Central memory CD8-positive, alpha-beta T cell (primary cell): ENCODE data around the gene KCNC2.

Source experiments
- ATAC-seq: fragments of 150-1000 bp; cut with Tn5 transposase; replicated peaks from 2 replicates; pipeline ENCODE4 v1.10.0; 2022; ENCODE audit warnings: mild to moderate bottlenecking, moderate FRiP score, moderate number of reproducible peaks; ENCODE audit not compliant: poor library complexity, severe bottlenecking; ENCODE audit errors: extremely low read depth
- DNase-seq, 2 donors: peaks; one replicate each; pipeline ENCODE4 v3.0.0; 2021; ENCODE audit warnings: low spot score in 2 of 2
- H3K27ac Mint-ChIP-seq: one replicate; pipeline ENCODE4 v1.8.0; 2022; ENCODE audit warnings: low read depth, mild to moderate bottlenecking, moderate library complexity, mixed read lengths
- H3K27me3 Mint-ChIP-seq: one replicate; pipeline ENCODE4 v1.8.0; 2022; ENCODE audit warnings: mixed read lengths
- H3K36me3 Mint-ChIP-seq: one replicate; pipeline ENCODE4 v1.8.0; 2022; ENCODE audit warnings: mild to moderate bottlenecking, moderate library complexity, mixed read lengths; ENCODE audit not compliant: insufficient read depth
- H3K4me1 Mint-ChIP-seq: one replicate; pipeline ENCODE4 v1.8.0; 2022; ENCODE audit warnings: mixed read lengths
- H3K4me3 Mint-ChIP-seq: one replicate; pipeline ENCODE4 v1.8.0; 2022; ENCODE audit warnings: mild to moderate bottlenecking, moderate library complexity, mixed read lengths
- H3K9me3 Mint-ChIP-seq: one replicate; pipeline ENCODE4 v1.8.0; 2022; ENCODE audit warnings: mixed read lengths

The KCNC2 gene

GRCh38 chr12:75209812-75210138, at the start of gene KCNC2:
Gene KCNC2 (minus strand): TSS chr12:75209839.
- Mint-ChIP-seq H3K4me1 (no peaks in the 10 kb centered on the region), H3K36me3 (no peaks in the 10 kb centered on the region), H3K27me3 (peaks cover 43% of the 10 kb centered on the region), H3K4me3 (no peak within 1 kb of the TSS), H3K27ac (no peak within 1 kb of the TSS), H3K9me3 (peaks cover 5% of the 10 kb centered on the region)
- ATAC-seq (no peak), DNase-seq (no peak)

- ATAC-seq: no peak
- H3K9me3 Mint-ChIP-seq: no peaks in the 10 kb centered on the region
Observed at GRCh38 chr12:75259143-75259542, 49.5 kb upstream of the KCNC2 start.

GRCh38 chr12:75257510-75257909, 47.9 kb upstream of the KCNC2 start:
- Mint-ChIP-seq H3K9me3 (no peaks in the 10 kb centered on the region), H3K4me1 (no peaks in the 10 kb centered on the region), H3K27ac (no peak overlapping the region), H3K27me3 (no peaks in the 10 kb centered on the region), H3K36me3 (no peaks in the 10 kb centered on the region), H3K4me3 (no peak overlapping the region)
- DNase-seq: no peak
- ATAC-seq: peak; percentile 32

More at GRCh38 chr12:75259143-75259542, 49.5 kb upstream of the KCNC2 start:
- Mint-ChIP-seq H3K4me3 (no peak overlapping the region), H3K27me3 (no peaks in the 10 kb centered on the region), H3K36me3 (no peaks in the 10 kb centered on the region), H3K27ac (no peak overlapping the region), H3K4me1 (no peaks in the 10 kb centered on the region)
- no peak for DNase-seq

GRCh38 chr12:75245108-75245507, 35.5 kb upstream of the KCNC2 start:
- Mint-ChIP-seq H3K27ac (no peak overlapping the region), H3K9me3 (no peaks in the 10 kb centered on the region), H3K4me1 (no peaks in the 10 kb centered on the region), H3K27me3 (peaks cover 9% of the 10 kb centered on the region), H3K36me3 (no peaks in the 10 kb centered on the region), H3K4me3 (no peak overlapping the region)
- ATAC-seq: no peak
- DNase-seq: no peak

DNA sequence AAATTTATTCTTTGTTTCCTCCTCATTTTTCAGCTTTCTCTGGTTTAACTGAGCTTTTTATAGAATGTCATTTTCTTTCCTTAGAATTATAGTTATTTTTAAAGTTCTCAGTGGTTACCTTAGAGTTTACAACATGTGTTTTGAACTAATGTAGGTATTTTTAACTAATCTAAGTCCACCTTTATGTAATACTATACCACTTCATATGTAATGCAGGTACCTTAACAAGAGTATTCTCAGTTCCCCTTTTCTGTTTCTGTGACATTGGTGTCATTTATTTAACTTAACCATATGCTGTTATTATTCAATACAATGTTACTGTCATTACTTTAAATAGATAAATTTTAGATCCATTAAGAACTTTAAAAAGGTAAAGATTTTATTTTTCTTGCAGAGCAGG, 30.3 kb upstream of the KCNC2 start:
- no peaks in the 10 kb centered on the region for H3K27me3 Mint-ChIP-seq
- H3K4me1 Mint-ChIP-seq: no peaks in the 10 kb centered on the region
- no peak for ATAC-seq
- no peaks in the 10 kb centered on the region for H3K36me3 Mint-ChIP-seq
- no peak for DNase-seq
- no peak overlapping the region for H3K4me3 Mint-ChIP-seq
- H3K27ac Mint-ChIP-seq: no peak overlapping the region
- no peaks in the 10 kb centered on the region for H3K9me3 Mint-ChIP-seq

GRCh38 chr12:75236206-75236605, 26.6 kb upstream of the KCNC2 start:
- ATAC-seq (no peak), DNase-seq (no peak)
- no peak overlapping the region for H3K4me3 Mint-ChIP-seq
- H3K27me3 Mint-ChIP-seq: no peaks in the 10 kb centered on the region
- H3K27ac Mint-ChIP-seq: no peak overlapping the region
- H3K36me3 Mint-ChIP-seq: no peaks in the 10 kb centered on the region
- no peaks in the 10 kb centered on the region for H3K9me3 Mint-ChIP-seq
- H3K4me1 Mint-ChIP-seq: no peaks in the 10 kb centered on the region

DNA sequence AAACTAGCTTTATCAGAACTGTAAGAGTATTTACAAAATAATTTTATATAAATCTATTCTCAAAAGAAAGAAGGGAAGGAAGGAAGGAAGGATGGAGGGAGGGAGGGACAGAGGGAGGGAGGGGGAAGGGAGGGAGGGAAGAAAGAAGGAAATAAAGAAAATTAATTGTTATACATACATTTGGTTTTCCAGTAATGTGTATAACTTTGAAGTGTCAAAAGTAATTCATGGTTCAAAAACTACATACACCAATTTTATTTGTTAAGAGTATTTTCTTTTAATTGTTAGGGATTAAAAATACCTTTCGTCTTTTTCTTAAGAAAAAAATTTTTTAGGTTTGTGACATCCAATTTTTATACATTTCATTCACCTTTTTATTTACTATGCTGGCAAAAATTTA, 17.5 kb upstream of the KCNC2 start:
- ATAC-seq (no peak), DNase-seq (no peak)
- no peaks in the 10 kb centered on the region for H3K27me3 Mint-ChIP-seq
- no peaks in the 10 kb centered on the region for H3K4me1 Mint-ChIP-seq
- no peak overlapping the region for H3K27ac Mint-ChIP-seq
- H3K4me3 Mint-ChIP-seq: no peak overlapping the region
- H3K36me3 Mint-ChIP-seq: no peaks in the 10 kb centered on the region
- peaks cover 6% of the 10 kb centered on the region for H3K9me3 Mint-ChIP-seq

GRCh38 chr12:75212072-75212471, 2.4 kb upstream of the KCNC2 start:
- Mint-ChIP-seq H3K4me3 (no peak overlapping the region), H3K27me3 (peaks cover 33% of the 10 kb centered on the region), H3K9me3 (peaks cover 5% of the 10 kb centered on the region), H3K4me1 (no peaks in the 10 kb centered on the region), H3K36me3 (no peaks in the 10 kb centered on the region), H3K27ac (no peak overlapping the region)
- ATAC-seq (no peak), DNase-seq (no peak)

DNA sequence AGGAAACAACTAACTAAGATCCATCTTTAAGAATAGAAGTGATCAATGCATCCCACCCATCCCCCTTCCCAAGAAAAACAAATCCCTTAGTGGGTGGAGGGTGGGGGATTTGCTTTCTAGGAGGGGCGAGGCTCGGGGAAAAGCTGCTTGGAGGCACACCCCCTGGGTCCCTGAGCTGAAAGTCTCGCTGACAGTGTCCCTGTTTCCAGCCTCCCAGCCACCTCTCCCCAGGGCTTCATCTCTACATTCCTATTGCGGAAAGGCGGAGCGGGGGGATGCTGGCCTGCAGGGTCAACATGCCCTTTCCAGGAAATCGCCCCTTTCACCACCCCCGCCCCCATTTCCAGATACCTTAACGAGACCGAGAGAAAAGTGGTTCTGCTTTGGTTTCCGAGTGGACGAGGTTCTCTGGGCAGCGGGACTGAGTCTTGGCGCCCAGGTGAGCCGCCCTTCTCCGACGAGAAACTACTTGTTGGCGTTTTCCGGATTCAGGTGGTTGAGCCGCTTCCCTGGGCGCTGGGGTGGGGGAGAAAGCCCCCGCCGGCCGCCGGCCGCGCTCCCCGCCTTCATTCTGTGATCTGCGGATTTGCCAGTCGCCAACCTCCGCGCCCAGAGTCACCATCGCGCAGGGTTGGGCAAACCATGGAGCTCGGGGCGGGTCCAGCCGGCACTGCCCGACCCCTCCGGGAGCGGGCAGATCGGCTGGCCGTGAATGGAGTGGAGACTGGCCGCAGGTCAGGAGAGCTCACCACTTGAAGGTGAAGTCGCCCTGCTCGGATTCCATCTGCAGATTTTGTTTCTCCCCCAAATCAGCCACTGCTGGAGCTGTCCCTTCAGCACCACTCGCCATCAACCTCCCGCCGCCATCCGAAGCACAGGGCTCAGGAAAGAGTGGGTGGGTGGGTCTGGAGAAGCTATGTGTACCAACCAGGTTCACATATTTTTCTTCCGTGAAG, 505 bp downstream of the KCNC2 start:
- H3K36me3 Mint-ChIP-seq: no peaks in the 10 kb centered on the region
- H3K4me1 Mint-ChIP-seq: no peaks in the 10 kb centered on the region
- no peak overlapping the region for H3K4me3 Mint-ChIP-seq
- H3K9me3 Mint-ChIP-seq: peaks cover 5% of the 10 kb centered on the region
- DNase-seq (no peak), ATAC-seq (no peak)
- H3K27me3 Mint-ChIP-seq: peaks cover 43% of the 10 kb centered on the region
- H3K27ac Mint-ChIP-seq: no peak overlapping the region

DNA sequence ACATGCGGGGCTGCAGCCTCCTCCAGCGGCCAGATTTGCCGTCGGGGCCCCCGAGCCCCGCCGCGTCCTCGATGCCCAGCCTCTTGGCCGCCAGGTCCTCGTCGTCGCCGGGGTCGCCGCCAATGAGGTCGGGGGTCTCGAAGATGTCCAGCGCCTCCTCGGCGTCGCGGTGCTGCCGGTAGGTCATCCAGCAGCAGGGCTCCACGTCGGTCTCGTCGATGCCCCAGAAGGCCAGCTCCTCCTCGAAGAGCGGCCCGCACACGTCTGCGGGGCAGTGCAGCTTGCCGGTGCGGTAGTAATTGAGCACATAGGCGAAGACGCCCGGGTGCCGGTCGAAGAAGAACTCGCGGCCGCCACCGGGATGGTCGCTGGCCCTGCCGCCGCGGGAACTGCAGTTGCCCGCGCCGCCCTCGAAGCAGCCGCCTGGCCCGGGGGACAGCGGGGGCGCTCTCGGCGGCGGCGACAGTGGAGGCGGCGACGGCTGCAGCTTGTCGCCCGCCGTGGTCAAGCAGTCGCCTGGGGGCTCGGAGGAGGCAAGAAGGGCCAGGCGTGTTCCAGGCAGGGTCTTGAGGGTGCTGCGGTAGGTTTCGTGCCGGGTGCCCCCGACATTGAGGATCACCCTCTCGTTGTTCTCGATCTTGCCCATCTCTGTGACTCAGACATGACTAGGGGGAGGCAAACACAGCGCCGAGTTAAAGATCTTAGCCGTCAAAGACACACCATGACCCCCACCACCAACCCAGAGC, 2.1 kb downstream of the KCNC2 start:
- no peak for DNase-seq
- Mint-ChIP-seq H3K27me3 (peaks cover 43% of the 10 kb centered on the region), H3K9me3 (peaks cover 5% of the 10 kb centered on the region), H3K4me3 (no peak overlapping the region), H3K4me1 (no peaks in the 10 kb centered on the region), H3K27ac (no peak overlapping the region), H3K36me3 (no peaks in the 10 kb centered on the region)
- ATAC-seq: no peak

DNA sequence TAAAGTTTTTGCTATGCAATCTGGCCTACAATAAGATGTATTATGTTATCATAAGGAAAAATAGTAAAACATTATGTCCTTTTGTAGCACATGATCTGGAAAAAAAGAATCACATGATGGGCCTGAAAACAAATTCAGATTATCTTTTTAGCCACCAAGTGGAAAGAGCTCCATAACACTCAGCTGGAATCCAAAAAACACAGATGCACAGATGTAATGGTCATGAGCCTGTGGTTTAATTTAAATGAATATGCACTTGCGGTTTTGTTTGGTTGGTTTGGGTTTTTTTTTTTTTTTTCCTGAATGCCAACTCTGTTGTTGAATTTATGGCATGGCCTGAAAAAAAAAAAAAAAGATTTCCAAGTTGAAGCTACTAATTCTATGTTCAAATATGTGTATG, 4.1 kb downstream of the KCNC2 start:
- H3K9me3 Mint-ChIP-seq: peaks cover 3% of the 10 kb centered on the region
- no peak overlapping the region for H3K4me3 Mint-ChIP-seq
- H3K27ac Mint-ChIP-seq: no peak overlapping the region
- peaks cover 39% of the 10 kb centered on the region for H3K27me3 Mint-ChIP-seq
- H3K36me3 Mint-ChIP-seq: peaks cover 2% of the 10 kb centered on the region
- no peaks in the 10 kb centered on the region for H3K4me1 Mint-ChIP-seq
- ATAC-seq: no peak
- DNase-seq: no peak

DNA sequence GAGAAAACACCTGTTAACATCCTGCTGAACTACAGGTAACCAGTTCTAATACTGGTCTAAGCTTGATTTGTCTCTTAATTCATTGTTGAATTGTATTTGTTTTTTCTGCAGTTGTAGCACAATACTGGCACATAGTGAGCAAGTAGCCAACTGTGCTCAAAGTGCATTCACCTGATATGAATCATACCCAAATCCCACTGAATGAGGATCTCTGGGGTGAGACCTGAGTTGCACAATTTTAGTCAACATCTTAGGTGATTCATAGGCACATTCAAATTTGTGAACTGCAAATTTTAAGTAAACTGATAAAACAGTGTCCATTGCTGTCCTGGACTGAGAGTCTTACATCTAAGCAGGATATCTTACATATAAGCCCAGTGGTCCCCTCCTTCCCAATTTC, 12.8 kb downstream of the KCNC2 start:
- Mint-ChIP-seq H3K36me3 (peaks cover 2% of the 10 kb centered on the region), H3K9me3 (no peaks in the 10 kb centered on the region), H3K4me1 (no peaks in the 10 kb centered on the region), H3K4me3 (no peak overlapping the region), H3K27ac (no peak overlapping the region), H3K27me3 (no peaks in the 10 kb centered on the region)
- DNase-seq (no peak), ATAC-seq (no peak)

GRCh38 chr12:75196408-75196807, 13.2 kb downstream of the KCNC2 start:
- Mint-ChIP-seq H3K27ac (no peak overlapping the region), H3K4me3 (no peak overlapping the region), H3K4me1 (no peaks in the 10 kb centered on the region), H3K36me3 (peaks cover 2% of the 10 kb centered on the region), H3K27me3 (no peaks in the 10 kb centered on the region), H3K9me3 (no peaks in the 10 kb centered on the region)
- ATAC-seq (no peak), DNase-seq (no peak)
